PC-3 (cell line): Measurements from ENCODE around the gene HNF4A.

Experiments used
- EZH2 ChIP-seq: fragments of 300-600 bp; sonication (generic); IDR thresholded peaks from one replicate; pipeline ENCODE4 v1.6.1; 2017; ENCODE audit warnings: antibody characterized with exemption, mild to moderate bottlenecking, low read length; ENCODE audit not compliant: unreplicated experiment
- TF ChIP-seq, protein P1 (sequence below): fragments of 300-600 bp; sonication (generic); conservative IDR thresholded peaks from 2 replicates; pipeline ENCODE4 v1.5.1; 2017; ENCODE audit warnings: antibody characterized with exemption, low read depth, mild to moderate bottlenecking, low read length

DNA sequence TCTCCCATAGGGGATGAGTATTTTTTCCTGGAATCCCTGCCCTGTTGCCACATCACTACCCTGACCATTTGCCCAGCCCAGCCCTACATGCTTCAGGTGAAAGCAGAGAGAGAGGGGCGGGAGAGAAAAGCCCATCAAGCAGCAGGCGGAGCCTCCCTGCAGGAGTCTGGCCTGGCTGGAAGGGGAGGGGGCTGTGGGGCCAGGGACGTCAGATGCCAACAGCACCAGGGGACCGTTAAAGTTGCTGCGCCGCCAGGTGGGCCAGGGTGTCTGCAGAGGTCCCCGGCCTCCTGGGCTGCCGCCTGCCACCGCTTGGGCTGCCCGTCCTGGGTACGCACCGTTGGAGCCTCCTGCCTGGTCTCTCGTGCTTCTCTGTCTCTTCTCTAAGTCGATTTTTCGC lies 19.4 kb upstream of the HNF4A start:
- TF ChIP-seq, protein P1, sequence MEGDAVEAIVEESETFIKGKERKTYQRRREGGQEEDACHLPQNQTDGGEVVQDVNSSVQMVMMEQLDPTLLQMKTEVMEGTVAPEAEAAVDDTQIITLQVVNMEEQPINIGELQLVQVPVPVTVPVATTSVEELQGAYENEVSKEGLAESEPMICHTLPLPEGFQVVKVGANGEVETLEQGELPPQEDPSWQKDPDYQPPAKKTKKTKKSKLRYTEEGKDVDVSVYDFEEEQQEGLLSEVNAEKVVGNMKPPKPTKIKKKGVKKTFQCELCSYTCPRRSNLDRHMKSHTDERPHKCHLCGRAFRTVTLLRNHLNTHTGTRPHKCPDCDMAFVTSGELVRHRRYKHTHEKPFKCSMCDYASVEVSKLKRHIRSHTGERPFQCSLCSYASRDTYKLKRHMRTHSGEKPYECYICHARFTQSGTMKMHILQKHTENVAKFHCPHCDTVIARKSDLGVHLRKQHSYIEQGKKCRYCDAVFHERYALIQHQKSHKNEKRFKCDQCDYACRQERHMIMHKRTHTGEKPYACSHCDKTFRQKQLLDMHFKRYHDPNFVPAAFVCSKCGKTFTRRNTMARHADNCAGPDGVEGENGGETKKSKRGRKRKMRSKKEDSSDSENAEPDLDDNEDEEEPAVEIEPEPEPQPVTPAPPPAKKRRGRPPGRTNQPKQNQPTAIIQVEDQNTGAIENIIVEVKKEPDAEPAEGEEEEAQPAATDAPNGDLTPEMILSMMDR: no peak
- TF ChIP-seq EZH2: no peak
